MG63 (cell line): Measurements from ENCODE around the gene USF2. TPM values are rescaled to one million over a fixed set of nuclear protein-coding genes. Genes with fewer than 3 reads are reported as not detected.
"Not testable (repeated sequence)": the region's sequence is repeated elsewhere in the genome, so short reads cannot be mapped to it uniquely, and the experiment has no call there.

Source experiments
- DNase-seq: peaks from one replicate; pipeline ENCODE4 v3.0.0-alpha.2; 2020
- H3K27me3 ChIP-seq: fragments of 250-450 bp; sonication (Bioruptor Pico); 2 replicates; pipeline ENCODE4 v1.5.1; 2020; ENCODE audit warnings: mild to moderate bottlenecking, moderate library complexity
- H3K36me3 ChIP-seq: fragments of 250-450 bp; sonication (Bioruptor Pico); 2 replicates; pipeline ENCODE4 v1.5.1; 2020; ENCODE audit warnings: mild to moderate bottlenecking, moderate library complexity
- H3K4me3 ChIP-seq: fragments of 250-450 bp; sonication (Bioruptor Pico); 2 replicates; pipeline ENCODE4 v1.5.1; 2020; ENCODE audit warnings: mild to moderate bottlenecking, moderate library complexity
- H3K9me3 ChIP-seq: fragments of 250-450 bp; sonication (Bioruptor Pico); 2 replicates; pipeline ENCODE4 v1.5.1; 2020; ENCODE audit warnings: mild to moderate bottlenecking, moderate library complexity
- total RNA-seq: library from RNA; depleted of rRNA; stranded (reverse); fragments of >200 nt; shearing (Covaris generic); gene quantifications from 2 replicates; pipeline ENCODE4 v1.2.3, GENCODE V29; 2014; ENCODE audit warnings: low replicate concordance

USF2 gene
- total RNA-seq, 1 experiment from 2014 or later: 85.5 TPM

DNA sequence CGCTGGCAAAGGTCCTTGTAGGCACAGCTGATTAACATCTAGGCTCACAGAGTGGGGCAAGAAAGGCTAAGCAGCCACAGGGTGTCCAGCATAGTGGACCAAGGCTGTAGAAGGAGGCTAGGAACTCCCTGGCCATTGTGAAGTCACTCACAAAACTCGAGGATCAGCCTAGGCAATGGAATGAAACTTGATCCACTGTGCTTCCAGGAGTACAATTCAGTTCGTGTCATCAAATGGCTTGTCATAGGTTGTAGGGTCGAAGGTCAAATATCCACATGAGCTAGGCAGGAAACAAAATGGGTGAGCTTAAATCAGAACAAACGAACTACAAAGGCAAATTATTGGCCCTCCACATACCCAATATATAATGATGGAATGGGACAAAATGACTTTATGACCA, 35.9 kb upstream of the USF2 start:
- Histone ChIP-seq H3K27me3 (peaks cover 9% of the 10 kb centered on the region), H3K9me3 (peaks cover 6% of the 10 kb centered on the region), H3K4me3 (no peak overlapping the region), H3K36me3 (no peaks in the 10 kb centered on the region)
- no peak for DNase-seq

DNA sequence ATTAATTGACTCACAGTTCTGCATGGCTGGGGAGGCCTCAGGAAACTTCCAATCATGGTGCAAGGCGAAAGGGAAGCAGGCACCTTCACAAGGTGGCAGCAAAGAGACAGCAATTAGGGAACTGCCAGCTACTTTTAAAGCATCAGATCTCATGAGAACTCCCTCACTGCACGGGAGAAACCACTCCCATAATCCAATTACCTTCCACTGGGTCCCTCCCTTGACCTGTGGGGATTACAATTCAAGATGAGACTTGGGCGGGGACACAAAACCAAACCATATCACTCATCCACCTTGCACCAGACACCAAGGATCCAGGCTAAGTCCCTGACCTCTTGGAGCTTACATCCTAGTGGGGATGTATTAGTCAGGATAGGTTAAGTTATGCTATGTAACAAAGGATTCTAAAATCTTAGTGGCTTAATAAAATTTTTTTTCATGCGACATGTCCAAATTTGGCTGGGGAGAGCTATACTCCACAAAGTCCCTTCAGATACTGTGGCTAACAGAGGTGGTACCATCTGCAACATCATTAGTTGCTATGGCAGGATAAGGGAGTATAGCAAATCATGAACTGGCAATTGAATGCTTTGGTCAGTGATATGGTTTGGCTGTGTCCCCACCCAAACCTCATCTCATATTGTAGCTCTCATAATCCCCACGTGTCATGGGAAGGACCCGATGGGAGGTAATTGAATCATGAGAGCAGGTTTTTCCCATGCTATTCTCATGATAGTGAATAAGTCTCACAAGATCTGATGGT, 31.9 kb upstream of the USF2 start:
- H3K4me3 ChIP-seq: no peak overlapping the region
- no peaks in the 10 kb centered on the region for H3K36me3 ChIP-seq
- peaks cover 19% of the 10 kb centered on the region; the same call in 1 of the 2 replicates for H3K27me3 ChIP-seq
- peaks cover 13% of the 10 kb centered on the region for H3K9me3 ChIP-seq
- DNase-seq: no peak

DNA sequence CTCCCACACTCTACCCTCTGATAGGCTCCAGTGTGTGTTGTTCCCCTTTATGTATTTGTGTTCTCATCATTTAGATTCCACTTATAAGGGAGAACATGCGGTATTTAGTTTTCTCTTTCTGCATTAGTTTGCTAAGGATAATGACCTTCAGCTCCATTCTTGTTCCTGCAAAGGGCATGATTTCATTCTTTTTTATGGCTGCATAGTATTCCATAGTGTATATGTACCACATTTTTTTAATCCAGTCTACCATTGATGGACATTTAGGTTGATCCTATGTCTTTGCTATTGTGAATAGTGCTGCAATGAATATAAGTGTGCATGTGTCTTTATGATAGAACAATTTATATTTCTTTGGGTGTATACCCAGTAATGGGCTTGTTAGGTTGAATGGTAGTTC, 29.2 kb upstream of the USF2 start:
- H3K9me3 ChIP-seq: peaks cover 10% of the 10 kb centered on the region
- not testable (repeated sequence) for H3K4me3 ChIP-seq, DNase-seq, H3K36me3 ChIP-seq
- peaks cover 26% of the 10 kb centered on the region for H3K27me3 ChIP-seq

DNA sequence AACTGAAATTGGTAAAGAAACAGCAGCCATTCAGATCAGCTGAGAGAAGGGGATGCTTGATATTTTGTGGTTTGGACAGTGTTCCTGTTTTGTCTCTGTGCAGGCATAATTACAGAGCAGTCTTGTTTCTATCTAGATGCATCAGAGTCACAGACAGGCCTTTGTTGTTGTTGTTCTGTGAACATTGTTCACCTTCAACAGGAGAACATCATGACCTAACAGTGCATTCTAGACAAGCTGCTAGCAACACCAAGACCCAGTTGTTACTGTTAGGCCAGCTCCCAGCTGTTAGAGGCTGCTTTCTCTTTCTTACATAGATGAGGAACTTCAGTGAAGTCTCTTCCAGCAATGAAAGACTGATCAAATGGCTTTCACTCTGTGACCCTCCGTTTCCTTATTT, 28.4 kb upstream of the USF2 start:
- Histone ChIP-seq H3K4me3 (no peak overlapping the region), H3K9me3 (peaks cover 11% of the 10 kb centered on the region), H3K36me3 (no peaks in the 10 kb centered on the region), H3K27me3 (peaks cover 26% of the 10 kb centered on the region)
- no peak for DNase-seq

DNA sequence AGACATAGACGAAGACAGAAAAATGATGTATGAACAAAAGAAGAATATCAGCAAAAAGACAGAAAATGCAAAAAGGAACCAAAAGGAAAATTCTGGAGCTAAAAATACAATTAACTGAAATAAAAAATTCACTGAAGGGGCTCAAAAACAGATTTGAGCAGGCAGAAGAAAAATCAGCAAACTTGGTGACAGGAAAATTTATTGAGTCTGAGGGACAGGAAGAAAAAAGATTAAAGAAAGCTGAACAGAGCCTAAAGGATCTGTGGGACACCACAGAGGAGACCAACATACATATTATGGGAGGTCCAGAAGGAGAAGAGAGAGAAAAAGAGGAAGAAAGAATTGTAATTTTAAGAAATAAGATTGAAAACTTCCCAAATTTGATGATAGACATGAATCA, 27.3 kb upstream of the USF2 start:
- peaks cover 14% of the 10 kb centered on the region for H3K9me3 ChIP-seq
- no peaks in the 10 kb centered on the region for H3K36me3 ChIP-seq
- H3K27me3 ChIP-seq: peaks cover 36% of the 10 kb centered on the region

DNA sequence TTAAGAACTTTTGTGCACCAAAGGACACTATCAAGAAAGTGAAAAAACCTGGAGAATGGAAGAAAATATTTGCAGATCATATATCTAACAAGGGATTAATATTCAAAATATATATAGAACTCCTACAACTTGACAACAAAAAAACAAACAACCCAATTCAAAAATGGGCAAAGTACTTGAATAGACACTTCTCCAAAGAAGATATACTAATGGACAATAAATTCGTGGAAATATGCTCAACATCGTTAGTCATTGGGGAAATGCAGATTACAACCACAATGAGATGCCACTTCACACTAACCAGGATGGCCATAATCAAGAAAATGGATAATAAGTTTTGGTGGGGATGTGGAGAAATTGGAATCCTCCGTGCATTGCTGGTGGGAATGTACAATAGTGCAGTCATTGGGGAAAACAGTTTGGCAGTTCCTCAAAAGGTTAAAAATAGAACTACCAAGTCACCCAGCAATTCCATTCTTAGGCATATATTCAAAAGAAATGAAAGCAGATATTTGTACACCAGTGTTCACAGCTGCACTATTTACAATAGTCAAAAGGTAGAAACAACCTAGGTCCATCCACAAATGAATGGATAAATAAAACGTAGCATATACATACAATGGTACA, 22.2 kb upstream of the USF2 start:
- DNase-seq: no peak
- Histone ChIP-seq H3K9me3 (peaks cover 9% of the 10 kb centered on the region), H3K27me3 (peaks cover 57% of the 10 kb centered on the region), H3K36me3 (no peaks in the 10 kb centered on the region), H3K4me3 (no peak overlapping the region)

More for the DNA sequence above, 27.3 kb upstream of the USF2 start:
- DNase-seq: no peak
- no peak overlapping the region for H3K4me3 ChIP-seq

DNA sequence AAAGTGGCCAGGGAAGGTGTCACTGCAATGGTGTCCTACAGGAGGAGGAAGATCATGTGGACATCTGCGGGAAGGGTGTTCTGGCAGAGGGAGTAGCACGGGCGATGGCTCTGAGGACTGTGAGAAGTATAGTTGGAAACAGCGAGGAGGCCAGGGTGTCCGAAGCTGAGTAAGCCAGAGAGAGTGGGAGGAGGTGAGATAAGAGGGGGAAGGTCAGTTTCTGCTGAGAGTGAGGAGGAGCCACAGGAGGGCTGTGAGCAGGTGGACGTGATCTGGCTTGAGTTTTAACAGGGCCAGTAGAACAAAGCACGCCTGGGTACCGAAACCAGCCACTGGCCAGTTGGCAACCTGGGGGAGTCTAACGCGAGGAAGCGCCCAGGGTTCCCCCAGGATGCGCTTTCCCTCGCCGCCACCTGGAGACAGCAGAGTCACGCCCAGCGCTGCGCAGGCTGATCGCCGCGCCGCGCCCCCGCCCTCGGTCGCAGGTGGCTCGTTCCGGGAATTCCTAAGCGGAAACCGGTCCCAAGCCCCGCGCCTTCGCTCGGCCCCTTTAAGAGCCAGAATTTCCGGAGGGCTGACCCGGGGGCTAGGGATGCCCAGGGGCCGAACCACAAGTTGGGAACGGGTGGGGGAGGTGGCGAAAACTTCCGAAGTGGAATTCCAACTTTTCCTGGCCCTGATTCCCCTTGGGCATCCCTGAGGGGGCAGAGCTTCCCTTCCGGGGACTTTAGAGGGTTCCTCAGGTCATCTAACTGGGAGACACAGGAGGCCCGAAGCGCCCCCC, 21.0 kb upstream of the USF2 start:
- no peak overlapping the region for H3K4me3 ChIP-seq

DNA sequence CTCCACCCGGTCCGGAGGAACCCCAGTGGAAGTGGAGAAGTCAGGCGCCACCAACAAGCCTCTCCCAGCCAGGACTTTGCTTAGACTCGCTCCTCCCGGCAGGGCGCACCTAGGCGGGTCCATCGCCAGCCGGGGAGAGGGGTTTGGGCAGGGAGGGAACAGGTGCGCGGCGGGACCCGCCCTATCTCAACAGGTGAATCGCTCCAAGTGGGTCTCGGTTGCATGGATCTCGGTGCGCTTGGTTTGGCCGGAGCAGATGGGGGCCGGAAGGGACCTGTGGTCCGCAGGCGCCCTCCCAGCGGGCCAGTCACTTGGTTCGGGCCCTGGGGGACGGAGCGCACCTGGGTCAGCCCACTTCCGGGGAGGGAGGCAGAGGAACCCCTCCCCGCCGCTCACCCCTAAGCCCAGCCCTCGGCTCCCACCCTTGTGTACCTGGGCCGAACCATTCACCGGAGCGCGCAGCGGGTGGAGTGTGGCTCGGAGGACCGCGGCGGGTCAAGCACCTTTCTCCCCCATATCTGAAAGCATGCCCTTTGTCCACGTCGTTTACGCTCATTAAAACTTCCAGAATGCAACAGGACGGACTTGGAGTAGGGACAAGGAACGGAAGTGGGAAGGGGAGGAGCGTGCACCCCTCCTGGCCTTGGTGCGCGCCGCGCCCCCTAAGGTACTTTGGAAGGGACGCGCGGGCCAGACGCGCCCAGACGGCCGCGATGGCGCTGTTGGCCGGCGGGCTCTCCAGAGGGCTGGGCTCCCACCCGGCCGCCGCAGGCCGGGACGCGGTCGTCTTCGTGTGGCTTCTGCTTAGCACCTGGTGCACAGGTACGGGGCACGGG, 20.2 kb upstream of the USF2 start, which contains the start of gene LSR:
Gene LSR (plus strand): TSS at position 693 of the 836 bp plus-strand sequence. CDS start 21 bp downstream, at position 714.
- no peak for DNase-seq

More for the DNA sequence above, 21.0 kb upstream of the USF2 start:
- Histone ChIP-seq H3K9me3 (peaks cover 8% of the 10 kb centered on the region), H3K36me3 (no peaks in the 10 kb centered on the region), H3K27me3 (peaks cover 56% of the 10 kb centered on the region)
- no peak for DNase-seq

DNA sequence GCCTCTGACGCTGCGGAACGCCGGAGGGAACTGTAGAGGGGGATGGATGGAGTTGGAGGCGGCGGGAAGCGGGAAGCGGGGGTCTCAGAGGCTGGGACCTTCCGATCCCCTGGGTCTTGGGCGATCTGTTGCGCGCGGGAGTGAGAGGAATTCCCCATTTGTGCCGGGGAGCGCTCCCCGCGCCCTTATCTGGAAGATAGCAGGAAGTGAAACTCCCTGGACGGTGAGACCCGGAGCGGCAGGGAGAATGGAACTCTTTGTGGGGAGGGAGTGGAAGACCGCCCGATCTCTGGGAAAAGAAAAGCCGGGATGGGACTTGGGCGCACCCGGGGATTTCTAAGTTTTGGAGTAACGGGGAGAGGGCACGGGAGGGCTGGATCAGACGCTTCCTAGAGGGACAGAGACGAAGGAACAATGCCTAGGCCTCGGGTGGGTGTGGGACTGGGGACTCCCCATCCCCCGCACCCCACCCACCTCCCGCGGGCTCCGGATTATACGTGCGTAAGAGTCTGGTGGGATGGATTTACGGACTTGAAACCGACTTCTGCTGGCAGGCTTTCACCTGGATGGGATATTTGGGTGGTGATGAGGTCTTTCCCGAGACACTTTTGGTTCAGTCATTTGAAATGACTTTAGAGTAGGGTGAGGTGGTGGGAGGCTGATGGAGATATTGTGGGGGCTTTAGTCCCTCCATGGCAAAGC, 19.5 kb upstream of the USF2 start:
- Histone ChIP-seq H3K4me3 (no peak overlapping the region), H3K36me3 (no peaks in the 10 kb centered on the region), H3K9me3 (peaks cover 8% of the 10 kb centered on the region), H3K27me3 (peaks cover 48% of the 10 kb centered on the region)
- no peak for DNase-seq

More for the DNA sequence above, 20.2 kb upstream of the USF2 start, which contains the start of gene LSR:
- H3K27me3 ChIP-seq: peaks cover 53% of the 10 kb centered on the region
- peaks cover 8% of the 10 kb centered on the region for H3K9me3 ChIP-seq
- H3K4me3 ChIP-seq: no peak within 1 kb of the TSS
- no peaks in the 10 kb centered on the region for H3K36me3 ChIP-seq

DNA sequence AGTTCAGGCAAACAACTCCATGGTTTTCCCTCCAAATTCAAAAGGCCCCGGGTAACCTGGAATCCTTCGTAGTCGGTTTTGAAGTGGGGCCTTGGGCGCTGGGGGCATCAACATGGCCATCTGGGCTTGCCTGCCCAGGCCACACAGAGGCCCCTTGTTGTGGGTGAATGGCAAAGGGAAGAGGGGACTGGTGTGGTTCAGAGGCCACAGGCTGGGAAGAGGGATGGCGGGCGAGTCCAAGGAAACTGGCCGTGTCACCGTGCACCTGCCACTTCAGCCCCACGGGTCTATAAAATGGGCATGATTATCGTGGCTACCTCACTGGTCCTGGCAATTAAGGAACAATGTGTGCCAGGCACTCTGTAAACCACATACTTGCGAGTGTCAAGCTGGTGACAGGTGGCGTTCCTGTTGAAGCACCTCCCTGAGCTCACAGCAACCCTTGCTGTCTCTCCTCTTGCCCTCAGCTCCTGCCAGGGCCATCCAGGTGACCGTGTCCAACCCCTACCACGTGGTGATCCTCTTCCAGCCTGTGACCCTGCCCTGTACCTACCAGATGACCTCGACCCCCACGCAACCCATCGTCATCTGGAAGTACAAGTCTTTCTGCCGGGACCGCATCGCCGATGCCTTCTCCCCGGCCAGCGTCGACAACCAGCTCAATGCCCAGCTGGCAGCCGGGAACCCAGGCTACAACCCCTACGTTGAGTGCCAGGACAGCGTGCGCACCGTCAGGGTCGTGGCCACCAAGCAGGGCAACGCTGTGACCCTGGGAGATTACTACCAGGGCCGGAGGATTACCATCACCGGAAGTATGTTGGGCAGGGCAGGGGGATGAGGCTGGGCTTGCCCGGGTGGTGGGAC, 18.7 kb upstream of the USF2 start:
- H3K27me3 ChIP-seq: peaks cover 48% of the 10 kb centered on the region
- peaks cover 4% of the 10 kb centered on the region for H3K9me3 ChIP-seq
- no peak overlapping the region for H3K4me3 ChIP-seq
- H3K36me3 ChIP-seq: no peaks in the 10 kb centered on the region
- DNase-seq: no peak

DNA sequence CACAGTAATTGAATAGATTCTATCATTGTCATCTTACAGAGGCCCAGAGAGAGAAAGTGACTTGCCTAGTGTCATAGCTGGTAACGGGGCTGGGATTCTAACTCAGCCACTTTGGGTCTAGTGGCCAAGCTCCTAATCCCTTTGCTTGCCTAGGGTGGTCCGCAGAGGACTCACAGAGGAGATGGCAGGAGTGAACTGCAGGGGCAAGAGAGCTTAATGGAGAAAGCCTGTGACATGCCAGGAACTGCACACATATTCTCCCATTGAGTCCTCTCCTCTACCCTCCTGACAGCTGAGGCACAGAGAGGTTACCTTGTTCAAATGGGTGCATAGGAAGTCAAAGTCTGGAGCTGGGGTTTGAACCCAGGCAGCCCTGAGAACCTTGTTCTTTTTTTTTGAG, 17.3 kb upstream of the USF2 start:
- Histone ChIP-seq H3K9me3 (peaks cover under 1% of the 10 kb centered on the region), H3K36me3 (no peaks in the 10 kb centered on the region), H3K27me3 (peaks cover 38% of the 10 kb centered on the region), H3K4me3 (no peak overlapping the region)
- no peak for DNase-seq

DNA sequence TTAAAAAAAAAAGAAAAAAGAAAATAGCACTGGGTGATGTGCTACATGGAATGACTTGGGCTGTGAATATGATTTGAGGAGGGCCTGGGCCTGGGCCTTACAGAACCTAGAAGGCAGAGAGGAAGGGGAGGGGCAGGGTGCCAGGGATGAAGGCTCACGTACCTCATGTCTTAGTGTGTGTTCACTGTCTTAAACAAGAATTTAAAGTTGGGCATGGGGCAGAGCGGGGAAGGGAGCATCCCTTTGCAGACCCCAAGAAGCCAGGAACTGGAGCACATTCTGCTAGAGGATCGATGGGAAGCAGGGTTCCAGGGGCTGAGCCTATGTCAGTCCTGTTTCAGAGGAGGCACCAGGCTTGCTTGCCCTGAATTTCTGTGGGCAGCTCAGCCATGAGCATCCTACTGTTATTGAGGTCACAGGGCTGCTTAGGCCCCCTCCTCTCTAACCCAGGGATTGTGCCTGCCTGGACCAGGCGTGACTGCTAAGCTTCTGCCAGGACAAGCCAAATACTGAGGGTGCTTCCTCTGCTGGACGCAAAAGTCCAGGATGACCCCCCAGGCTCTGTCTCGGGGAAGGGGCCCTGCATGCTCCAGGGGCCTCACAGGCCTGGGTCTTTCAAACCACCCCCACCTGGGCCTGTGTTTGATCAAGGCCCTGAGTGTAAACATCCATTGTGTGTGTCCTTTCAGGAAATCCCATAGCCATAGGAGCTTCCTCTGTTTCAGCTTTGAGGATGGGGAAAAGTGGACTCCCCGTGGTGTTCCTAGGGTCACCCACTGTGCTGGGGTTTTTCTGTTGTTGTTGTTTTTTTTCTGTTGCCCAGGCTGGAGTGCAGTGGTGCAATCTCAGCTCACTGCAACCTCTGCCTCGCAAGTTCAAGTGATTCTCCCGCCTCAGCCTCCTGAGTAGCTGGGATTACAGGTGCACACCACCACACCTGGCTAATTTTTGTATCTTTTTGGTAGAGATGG, 15.2 kb upstream of the USF2 start:
- H3K9me3 ChIP-seq: no peaks in the 10 kb centered on the region
- no peak overlapping the region for H3K4me3 ChIP-seq
- no peak for DNase-seq
- H3K27me3 ChIP-seq: peaks cover 17% of the 10 kb centered on the region
- H3K36me3 ChIP-seq: no peaks in the 10 kb centered on the region

DNA sequence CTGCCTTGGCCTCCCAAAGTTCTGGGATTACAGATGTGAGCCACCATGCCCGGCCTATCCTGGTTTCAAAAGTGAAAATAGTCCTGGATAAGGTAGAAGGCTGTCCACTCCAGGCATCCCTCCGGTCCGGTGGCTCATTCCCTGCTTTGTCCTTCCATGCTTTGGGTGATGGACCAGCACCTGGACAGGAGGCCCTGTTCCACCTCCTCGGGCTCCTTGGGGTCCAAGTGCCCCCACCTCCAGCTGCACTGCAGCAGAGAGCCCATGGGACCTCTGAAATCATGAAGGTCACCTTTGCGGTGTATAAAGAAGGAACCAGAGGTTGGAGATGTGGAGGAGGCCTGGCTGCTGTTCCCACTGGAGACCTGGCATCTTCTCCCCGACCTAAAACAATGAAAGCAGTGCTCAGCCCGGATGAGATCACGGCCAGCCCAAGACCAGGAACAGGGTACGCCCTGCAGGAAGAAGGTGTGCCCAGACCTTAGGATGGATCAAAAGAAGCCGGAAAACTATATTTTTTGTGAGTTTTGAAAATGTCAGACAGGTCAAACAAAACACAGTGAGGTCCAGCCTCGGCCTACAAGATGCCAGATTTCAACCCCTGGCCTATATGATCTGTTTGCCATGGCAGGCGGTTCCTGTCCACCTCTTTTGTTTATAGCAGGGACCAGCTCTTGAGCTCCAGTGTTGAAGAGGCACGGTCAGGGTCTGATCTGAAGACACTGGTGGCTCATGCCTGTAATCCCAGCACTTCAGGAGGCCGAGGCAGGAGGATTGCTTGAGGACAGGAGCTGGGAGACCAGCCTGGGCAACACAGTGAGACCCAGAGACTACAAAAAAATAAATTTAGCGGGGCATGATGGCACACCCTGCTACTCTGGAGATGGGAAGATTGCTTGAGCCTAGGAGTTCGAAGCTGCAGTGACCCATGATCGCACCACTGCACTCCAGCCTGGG, 14.1 kb upstream of the USF2 start:
- no peak overlapping the region for H3K4me3 ChIP-seq
- H3K36me3 ChIP-seq: no peaks in the 10 kb centered on the region
- DNase-seq: no peak
- H3K27me3 ChIP-seq: peaks cover 6% of the 10 kb centered on the region
- H3K9me3 ChIP-seq: no peaks in the 10 kb centered on the region
